Panc1 (cell line): Measurements from ENCODE around the gene RPAP3. TPM values are rescaled to one million over a fixed set of nuclear protein-coding genes. Genes with fewer than 3 reads are reported as not detected.

Experiments used
- ATAC-seq: fragments of 200-7000 bp; cut with Tn5 transposase; 2 replicates; pipeline ENCODE4 v1.9.1; 2020; ENCODE audit warnings: mild to moderate bottlenecking, moderate library complexity
- BruUV-seq: library from RNA; stranded (reverse); fragments of 400-500 nt; replicated peaks from 2 replicates; lab custom pipeline; 2021; lab: Mats Ljungman, UMichigan
- CTCF ChIA-PET: fragments of 300-600 bp; sonication (Branson Sonifier 250); formaldehyde crosslinking; loops from one replicate; lab custom pipeline; 2022; ENCODE audit warnings: antibody characterized with exemption; lab: Charles Lee
- POLR2A ChIA-PET: fragments of 300-600 bp; sonication (Branson Sonifier 250); formaldehyde crosslinking; loops from one replicate; lab custom pipeline; 2022; ENCODE audit warnings: antibody characterized with exemption; lab: Charles Lee
- DNase-seq: peaks from one replicate; pipeline ENCODE4 v3.0.0-alpha.2; 2010; ENCODE audit warnings: low read depth, low spot score
- H3K27ac ChIP-seq: 2 replicates; pipeline ENCODE4 v1.5.1; 2011; ENCODE audit warnings: mild to moderate bottlenecking, low read length, inconsistent platforms
- H3K27me3 ChIP-seq: fragments of 200-500 bp; sonication (Bioruptor generic); 2 replicates; pipeline ENCODE4 v1.6.0; 2014; ENCODE audit warnings: low read length, inconsistent platforms; ENCODE audit not compliant: control insufficient read depth, insufficient read depth
- H3K36me3 ChIP-seq: fragments of 200-500 bp; sonication (Bioruptor generic); 2 replicates; pipeline ENCODE4 v1.5.1; 2014; ENCODE audit warnings: inconsistent platforms, mild to moderate bottlenecking, low read length, moderate library complexity; ENCODE audit not compliant: control insufficient read depth, insufficient read depth
- H3K4me1 ChIP-seq: 2 replicates; pipeline ENCODE4 v1.5.1; 2011; ENCODE audit warnings: inconsistent platforms, mild to moderate bottlenecking, low read length, moderate library complexity; ENCODE audit not compliant: control insufficient read depth, insufficient read depth
- H3K4me3 ChIP-seq, 2 experiments: 2 replicates each; pipeline ENCODE4 v1.5.1; 2011 to 2012; ENCODE audit warnings: low read depth in 2 of 2, low read length in 2 of 2, mild to moderate bottlenecking in 2 of 2, inconsistent platforms in 1 of 2, moderate library complexity in 1 of 2
- H3K9me3 ChIP-seq: fragments of 200-500 bp; sonication (Bioruptor generic); 2 replicates; pipeline ENCODE4 v1.5.1; 2014; ENCODE audit warnings: low read depth, mild to moderate bottlenecking, inconsistent platforms, low read length, moderate library complexity; ENCODE audit not compliant: control insufficient read depth, insufficient read depth
- CTCF ChIP-seq: fragments of 450-650 bp; IDR thresholded peaks from 2 replicates; pipeline ENCODE4 v1.5.1; 2017; ENCODE audit warnings: mild to moderate bottlenecking
- POLR2AphosphoS5 ChIP-seq: IDR thresholded peaks from 2 replicates; pipeline ENCODE4 v1.6.1; 2012; ENCODE audit warnings: mild to moderate bottlenecking, low read depth, low read length, moderate library complexity
- REST ChIP-seq, 2 experiments: IDR thresholded peaks; 2 replicates each; pipeline ENCODE4 v1.6.1; 2011 to 2012; ENCODE audit warnings: low read depth in 2 of 2, control low read depth in 1 of 2, low read length in 1 of 2, mild to moderate bottlenecking in 1 of 2, moderate library complexity in 1 of 2; ENCODE audit not compliant: insufficient read depth in 1 of 2
- SIN3A ChIP-seq: IDR thresholded peaks from 2 replicates; pipeline ENCODE4 v1.6.1; 2012; ENCODE audit warnings: low read depth, mild to moderate bottlenecking, low read length, moderate library complexity, borderline replicate concordance; ENCODE audit not compliant: insufficient read depth
- TCF7L2 ChIP-seq: IDR thresholded peaks from 2 replicates; pipeline ENCODE4 v1.6.1; 2011; ENCODE audit warnings: mild to moderate bottlenecking, low read depth, low read length, inconsistent platforms
- in situ Hi-C: cut with HindIII; loops from 2 replicates; pipeline ENCODE4 v1.10.0; 2016; ENCODE audit warnings: low sequenced_read_pairs, low pct_unique_long_range_greater_than_20kb
- intact Hi-C: fragments of 100-400 bp; cut with micrococcal nuclease; formaldehyde crosslinking; loops from one replicate; pipeline ENCODE4 v1.10.0; 2022; ENCODE audit not compliant: unreplicated experiment
- total RNA-seq: library from RNA; stranded (reverse); gene quantifications from one replicate; pipeline ENCODE4 v1.2.1, GENCODE V29; 2021; ENCODE audit not compliant: unreplicated experiment

The RPAP3 gene
- total RNA-seq, 1 experiment from 2014 or later = 47.3 TPM

GRCh38 chr12:47616440-47616839 is 89.4 kb downstream of the RPAP3 start:
- no peak overlapping the region for H3K27ac ChIP-seq
- no TSS peak for BruUV-seq
- in situ Hi-C loops = no loop called here
- no peaks in the 10 kb centered on the region for H3K4me1 ChIP-seq
- H3K36me3 ChIP-seq = no peaks in the 10 kb centered on the region
- no peak for DNase-seq
- CTCF ChIA-PET = no interaction called here
- no peak for TF ChIP-seq REST (IDR thresholded peaks at IDR 0.05; ENCODE audit: insufficient read depth in 1 of 2, low read depth in 2 of 2, low read length in 1 of 2)
- ATAC-seq = no peak
- POLR2A ChIA-PET = no interaction called here
- H3K9me3 ChIP-seq = peaks cover 8% of the 10 kb centered on the region; the same call in 1 of the 2 replicates
- H3K27me3 ChIP-seq = no peaks in the 10 kb centered on the region
- intact Hi-C loops = no loop called here
- no peak overlapping the region for H3K4me3 ChIP-seq

- CTCF ChIA-PET = no interaction called here
- H3K36me3 ChIP-seq = no peaks in the 10 kb centered on the region
- no peak for ATAC-seq
- H3K9me3 ChIP-seq = peaks cover 8% of the 10 kb centered on the region; the same call in 1 of the 2 replicates
- TF ChIP-seq REST (IDR thresholded peaks at IDR 0.05; ENCODE audit: insufficient read depth in 1 of 2, low read depth in 2 of 2, low read length in 1 of 2) (no peak), TCF7L2 (no peak), CTCF (no peak), POLR2AphosphoS5 (no peak), SIN3A (no peak)
- no peak overlapping the region for H3K4me3 ChIP-seq
- no TSS peak for BruUV-seq
- no peak for DNase-seq
- POLR2A ChIA-PET = no interaction called here
- no peaks in the 10 kb centered on the region for H3K4me1 ChIP-seq
- in situ Hi-C loops = no loop called here
- intact Hi-C loops = no loop called here
- no peaks in the 10 kb centered on the region for H3K27me3 ChIP-seq
- no peak overlapping the region for H3K27ac ChIP-seq
Measured at GRCh38 chr12:47615711-47616110, 90.1 kb downstream of the RPAP3 start.
